Omental fat pad (tissue), 4 donors: ENCODE results near the gene SLBP. TPM values are rescaled to one million over a fixed set of nuclear protein-coding genes. Genes with fewer than 3 reads are reported as not detected.

ENCODE experiments used
- ATAC-seq: fragments of 150-250 bp; one replicate; pipeline ENCODE4 v1.9.1; 2016; ENCODE audit warnings: mild to moderate bottlenecking, moderate library complexity; ENCODE audit not compliant: low FRiP score
- DNase-seq: peaks from one replicate; pipeline ENCODE4 v3.0.0-alpha.2; 2019; ENCODE audit warnings: low spot score
- total RNA-seq, 4 donors: library from RNA; depleted of rRNA; stranded (reverse); fragments of >200 nt; gene quantifications; one replicate each; pipeline ENCODE4 v1.1.0, GENCODE V29; 2016
- TF ChIP-seq, protein P1 (sequence below), 3 donors: fragments of 450-650 bp; IDR thresholded peaks; one replicate each; pipeline ENCODE4 v1.5.1; 2016 to 2017; ENCODE audit warnings: antibody characterized with exemption in 3 of 3, mild to moderate bottlenecking in 3 of 3, moderate library complexity in 2 of 3

SLBP gene
- total RNA-seq, 4 donors from 2014 or later, result 33.3 to 58.4 (median 40.3) TPM

GRCh38 chr4:1654216-1654955 is 57.7 kb downstream of the SLBP start:
- TF ChIP-seq, protein P1, sequence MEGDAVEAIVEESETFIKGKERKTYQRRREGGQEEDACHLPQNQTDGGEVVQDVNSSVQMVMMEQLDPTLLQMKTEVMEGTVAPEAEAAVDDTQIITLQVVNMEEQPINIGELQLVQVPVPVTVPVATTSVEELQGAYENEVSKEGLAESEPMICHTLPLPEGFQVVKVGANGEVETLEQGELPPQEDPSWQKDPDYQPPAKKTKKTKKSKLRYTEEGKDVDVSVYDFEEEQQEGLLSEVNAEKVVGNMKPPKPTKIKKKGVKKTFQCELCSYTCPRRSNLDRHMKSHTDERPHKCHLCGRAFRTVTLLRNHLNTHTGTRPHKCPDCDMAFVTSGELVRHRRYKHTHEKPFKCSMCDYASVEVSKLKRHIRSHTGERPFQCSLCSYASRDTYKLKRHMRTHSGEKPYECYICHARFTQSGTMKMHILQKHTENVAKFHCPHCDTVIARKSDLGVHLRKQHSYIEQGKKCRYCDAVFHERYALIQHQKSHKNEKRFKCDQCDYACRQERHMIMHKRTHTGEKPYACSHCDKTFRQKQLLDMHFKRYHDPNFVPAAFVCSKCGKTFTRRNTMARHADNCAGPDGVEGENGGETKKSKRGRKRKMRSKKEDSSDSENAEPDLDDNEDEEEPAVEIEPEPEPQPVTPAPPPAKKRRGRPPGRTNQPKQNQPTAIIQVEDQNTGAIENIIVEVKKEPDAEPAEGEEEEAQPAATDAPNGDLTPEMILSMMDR (IDR thresholded peaks at IDR 0.05), result no peak
- DNase-seq, result no peak
- ATAC-seq, result no peak

DNA sequence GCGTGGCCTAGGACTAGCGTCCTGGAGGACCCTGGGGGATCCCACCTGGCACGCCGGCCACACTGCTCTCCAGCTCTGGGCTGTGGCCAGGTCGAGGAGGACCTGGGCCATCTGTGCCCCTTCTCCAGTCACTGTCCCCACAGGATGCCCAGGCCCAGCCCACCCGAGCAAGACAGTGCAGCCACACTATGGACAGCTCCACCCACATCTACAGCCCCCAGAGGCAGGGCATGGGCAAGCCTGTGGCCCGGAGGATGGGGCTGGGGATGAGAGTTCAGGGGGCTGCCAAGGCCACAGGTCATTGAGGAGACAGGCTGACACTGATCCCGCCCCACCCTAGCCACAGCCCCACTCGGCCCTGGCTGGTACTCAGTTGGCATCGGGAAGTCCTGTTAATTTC is 58.3 kb downstream of the SLBP start:
- DNase-seq (no peak), ATAC-seq (no peak)
- TF ChIP-seq, protein P1 (IDR thresholded peaks at IDR 0.05), result no peak

- DNase-seq, result no peak
- no peak for ATAC-seq
- TF ChIP-seq, protein P1 (IDR thresholded peaks at IDR 0.05), result no peak
Measured at GRCh38 chr4:1652088-1652487, 60.0 kb downstream of the SLBP start.

DNA sequence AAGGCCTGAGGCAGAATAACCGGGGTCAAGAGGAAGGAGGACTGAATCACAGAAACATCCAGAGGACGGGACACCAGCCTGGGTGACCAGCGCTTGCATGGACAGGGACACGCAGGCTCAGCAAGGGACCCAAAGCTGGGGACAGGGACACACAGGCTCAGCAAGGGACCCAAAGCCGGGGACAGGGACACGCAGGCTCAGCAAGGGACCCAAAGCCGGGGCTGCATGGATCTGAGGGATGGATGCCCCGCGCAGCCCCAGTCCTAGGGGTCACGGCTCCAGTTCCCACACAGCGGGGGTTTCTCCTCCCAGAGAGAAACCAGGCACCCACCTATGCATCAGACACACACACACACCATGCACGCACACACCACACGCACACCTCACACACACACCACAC is 60.5 kb downstream of the SLBP start:
- ATAC-seq, result no peak
- DNase-seq, result no peak
- TF ChIP-seq, protein P1 (IDR thresholded peaks at IDR 0.05), result no peak

DNA sequence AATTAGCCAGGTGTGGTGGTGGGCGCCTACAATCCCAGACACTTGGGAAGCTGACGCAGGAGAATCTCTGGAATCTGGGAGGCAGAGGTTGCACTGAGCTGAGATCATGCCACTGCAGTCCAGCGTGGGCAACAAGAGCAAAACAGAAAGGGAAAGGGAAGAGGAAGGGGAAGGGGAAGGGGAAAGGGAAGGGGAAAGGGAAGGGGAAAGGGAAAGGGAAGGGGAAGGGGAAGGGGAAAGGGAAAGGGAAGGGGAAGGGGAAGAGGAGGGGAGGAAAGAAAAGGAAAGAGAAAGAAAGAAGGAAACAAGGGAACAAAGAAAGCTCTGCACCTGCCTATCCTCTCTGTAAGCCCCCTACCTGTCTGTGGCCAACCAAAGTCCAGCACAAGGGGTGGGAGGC is 63.2 kb downstream of the SLBP start:
- no peak for ATAC-seq
- TF ChIP-seq, protein P1 (IDR thresholded peaks at IDR 0.05), result no peak
- DNase-seq, result no peak

DNA sequence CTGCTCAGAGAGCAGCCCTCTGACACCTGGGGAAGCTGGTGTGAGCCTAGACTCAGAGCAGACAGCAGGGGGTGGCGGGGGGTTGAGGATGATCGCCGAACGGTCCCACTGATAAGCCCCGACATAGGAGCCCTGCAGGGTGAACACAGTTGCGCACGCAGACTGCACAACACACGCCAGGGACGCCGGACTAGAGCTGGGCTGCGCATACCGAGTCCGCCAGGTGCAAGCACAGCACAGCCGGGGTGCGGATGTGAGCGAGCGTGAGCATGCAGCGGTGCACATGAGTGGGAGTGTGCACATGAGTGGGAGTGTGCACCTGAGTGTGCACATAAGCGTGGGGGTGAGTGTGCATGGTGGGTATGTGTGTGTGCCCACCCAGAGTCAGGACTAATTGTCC is 64.7 kb downstream of the SLBP start:
- no peak for ATAC-seq
- TF ChIP-seq, protein P1 (IDR thresholded peaks at IDR 0.05), result no peak
- DNase-seq, result no peak

DNA sequence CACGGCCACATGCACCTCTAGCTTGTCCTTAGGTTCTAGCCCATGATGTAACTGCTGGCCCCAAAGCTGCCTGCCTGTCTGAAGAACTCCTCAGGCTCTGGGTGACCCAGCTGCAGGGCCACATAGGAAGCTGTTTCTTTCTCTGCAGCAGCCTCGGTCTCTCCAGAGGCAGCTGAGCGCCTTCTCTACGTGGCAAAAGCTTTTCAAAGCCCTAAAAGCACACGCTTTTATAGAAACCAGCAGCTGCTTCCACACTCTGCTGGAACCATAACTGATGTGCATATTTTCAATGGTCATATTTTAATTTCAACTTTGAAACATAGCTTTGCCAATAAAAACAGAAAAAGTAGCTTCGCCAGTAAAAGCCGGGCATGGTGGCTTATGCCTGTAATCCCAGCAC is 65.4 kb downstream of the SLBP start:
- TF ChIP-seq, protein P1 (IDR thresholded peaks at IDR 0.05), result no peak
- ATAC-seq, result no peak
- DNase-seq, result no peak
